Tibial nerve (tissue), 4 donors: ENCODE measurements around the gene LRRC8A. TPM values are rescaled to one million over a fixed set of nuclear protein-coding genes. Genes with fewer than 3 reads are reported as not detected.
A peak's percentile ranks its signal among the peaks of the same experiment; 100 is the strongest.

Experiments
- DNase-seq, 2 donors: peaks; one replicate each; pipeline ENCODE4 v3.0.0-alpha.2; 2019; ENCODE audit warnings: low spot score in 2 of 2
- H3K27ac ChIP-seq, 4 donors: fragments of 200-600 bp; sonication (generic) in 3 of 4; one replicate each; pipeline ENCODE4 v1.5.1; 2017 to 2019; ENCODE audit warnings: mild to moderate bottlenecking in 1 of 4
- H3K27me3 ChIP-seq, 2 donors: fragments of 200-600 bp; sonication (generic) in 1 of 2; one replicate each; pipeline versions ENCODE4 v1.5.1 to v1.6.0; 2017 to 2019
- H3K36me3 ChIP-seq, 3 donors: fragments of 200-600 bp; sonication (generic); one replicate each; pipeline ENCODE4 v1.5.1; 2018 to 2019
- H3K4me1 ChIP-seq, 4 donors: fragments of 200-600 bp; sonication (generic) in 3 of 4; one replicate each; pipeline ENCODE4 v1.5.1; 2017 to 2019
- H3K4me3 ChIP-seq, 4 donors: fragments of 200-600 bp; sonication (generic) in 3 of 4; one replicate each; pipeline ENCODE4 v1.5.1; 2017 to 2019; ENCODE audit warnings: mild to moderate bottlenecking in 1 of 4, moderate library complexity in 1 of 4
- H3K9me3 ChIP-seq, 4 donors: fragments of 200-600 bp; sonication (generic) in 3 of 4; one replicate each; pipeline ENCODE4 v1.5.1; 2017 to 2019
- EP300 ChIP-seq, 2 donors: sonication (generic); formaldehyde crosslinking; IDR thresholded peaks; one replicate each; pipeline ENCODE4 v1.6.1; 2017; ENCODE audit warnings: antibody characterized with exemption in 2 of 2, mild to moderate bottlenecking in 1 of 2
- POLR2A ChIP-seq, 2 donors: fragments of 450-650 bp; IDR thresholded peaks; one replicate each; pipeline ENCODE4 v1.6.1; 2017; ENCODE audit warnings: antibody characterized with exemption in 2 of 2, mild to moderate bottlenecking in 2 of 2, moderate library complexity in 2 of 2
- WGBS, 2 donors: methylation state at CpG; one replicate each; pipeline ENCODE4 v1.1.5; 2018; 5-methylcytosine and 5-hydroxymethylcytosine counted together
- total RNA-seq, 4 donors: library from RNA; depleted of rRNA; stranded (reverse); fragments of >200 nt; gene quantifications; one replicate each; pipeline ENCODE4 v1.1.0, GENCODE V29; 2016
- TF ChIP-seq, protein P1 (sequence below), 5 experiments: fragments of 200-600 bp in 3 of 5; fragments of 450-650 bp in 2 of 5; sonication (generic) in 3 of 5; IDR thresholded peaks; one replicate each; pipeline ENCODE4 v1.5.1; 2016 to 2019; ENCODE audit warnings: antibody characterized with exemption in 5 of 5, mild to moderate bottlenecking in 3 of 5, moderate library complexity in 2 of 5

Gene LRRC8A
- total RNA-seq, 4 donors from 2014 or later = 65.1 to 94.7 (median 81.1) TPM

GRCh38 chr9:128892221-128892921 lies 10.4 kb downstream of the LRRC8A start:
- peaks cover 0 to 39% (median 0%) of the 10 kb centered on the region in 3 donors for H3K36me3 ChIP-seq
- TF ChIP-seq POLR2A (IDR thresholded peaks at IDR 0.05) (peak in 1 of 2 donors; percentile 39), EP300 (IDR thresholded peaks at IDR 0.05) (peak; percentile 65 to 96)
- TF ChIP-seq, protein P1, sequence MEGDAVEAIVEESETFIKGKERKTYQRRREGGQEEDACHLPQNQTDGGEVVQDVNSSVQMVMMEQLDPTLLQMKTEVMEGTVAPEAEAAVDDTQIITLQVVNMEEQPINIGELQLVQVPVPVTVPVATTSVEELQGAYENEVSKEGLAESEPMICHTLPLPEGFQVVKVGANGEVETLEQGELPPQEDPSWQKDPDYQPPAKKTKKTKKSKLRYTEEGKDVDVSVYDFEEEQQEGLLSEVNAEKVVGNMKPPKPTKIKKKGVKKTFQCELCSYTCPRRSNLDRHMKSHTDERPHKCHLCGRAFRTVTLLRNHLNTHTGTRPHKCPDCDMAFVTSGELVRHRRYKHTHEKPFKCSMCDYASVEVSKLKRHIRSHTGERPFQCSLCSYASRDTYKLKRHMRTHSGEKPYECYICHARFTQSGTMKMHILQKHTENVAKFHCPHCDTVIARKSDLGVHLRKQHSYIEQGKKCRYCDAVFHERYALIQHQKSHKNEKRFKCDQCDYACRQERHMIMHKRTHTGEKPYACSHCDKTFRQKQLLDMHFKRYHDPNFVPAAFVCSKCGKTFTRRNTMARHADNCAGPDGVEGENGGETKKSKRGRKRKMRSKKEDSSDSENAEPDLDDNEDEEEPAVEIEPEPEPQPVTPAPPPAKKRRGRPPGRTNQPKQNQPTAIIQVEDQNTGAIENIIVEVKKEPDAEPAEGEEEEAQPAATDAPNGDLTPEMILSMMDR (IDR thresholded peaks at IDR 0.05) = peak in 1 of 5 experiments; percentile 9
- peak; percentile 73 to 74 for DNase-seq
- H3K27ac ChIP-seq = peak overlapping the region; percentile 78 to 96 (median 90)
- H3K4me3 ChIP-seq = peak overlapping the region in 1 of 4 donors; percentile 32
- H3K9me3 ChIP-seq = no peaks in the 10 kb centered on the region
- H3K27me3 ChIP-seq = no peaks in the 10 kb centered on the region
- H3K4me1 ChIP-seq = peaks cover 0 to 78% (median 42%) of the 10 kb centered on the region in 4 donors
- WGBS, 2 donors = 40 to 63% methylated on average over 9 to 13 of the region's 17 CpGs

DNA sequence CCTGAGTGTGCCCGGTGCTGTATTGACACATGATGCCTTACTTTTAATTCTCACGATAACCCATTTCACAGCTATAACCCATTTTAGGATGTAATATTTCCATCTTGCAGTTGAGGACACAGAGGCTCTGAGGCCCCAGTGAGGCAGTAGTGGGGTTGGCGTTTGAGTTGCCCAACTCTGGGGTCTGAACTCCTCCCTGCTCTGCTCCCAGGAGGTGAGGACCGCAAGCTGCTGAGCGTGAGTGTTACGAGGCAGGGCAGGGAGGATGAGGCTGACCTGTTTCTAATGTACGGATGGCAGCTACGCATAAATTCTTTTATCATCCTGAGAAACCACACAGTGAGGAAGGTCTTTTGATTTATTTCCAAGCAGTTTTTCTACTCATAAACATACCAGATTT lies 11.4 kb downstream of the LRRC8A start:
- no peaks in the 10 kb centered on the region for H3K27me3 ChIP-seq
- H3K4me1 ChIP-seq = peaks cover 0 to 69% (median 36%) of the 10 kb centered on the region in 4 donors
- H3K36me3 ChIP-seq = peaks cover 0 to 45% (median 0%) of the 10 kb centered on the region in 3 donors
- WGBS, 2 donors = 59 to 71% methylated on average over 8 of the region's 8 CpGs
- no peak for DNase-seq
- TF ChIP-seq EP300 (IDR thresholded peaks at IDR 0.05) (no peak), POLR2A (IDR thresholded peaks at IDR 0.05) (no peak)
- TF ChIP-seq, protein P1 (IDR thresholded peaks at IDR 0.05) = no peak
- peak overlapping the region; percentile 78 to 96 (median 90) for H3K27ac ChIP-seq
- H3K4me3 ChIP-seq = peak overlapping the region in 1 of 4 donors; percentile 32
- H3K9me3 ChIP-seq = no peaks in the 10 kb centered on the region

GRCh38 chr9:128894764-128895163 lies 12.8 kb downstream of the LRRC8A start:
- H3K9me3 ChIP-seq = no peaks in the 10 kb centered on the region
- H3K4me1 ChIP-seq = peaks cover 0 to 71% (median 37%) of the 10 kb centered on the region in 4 donors
- H3K36me3 ChIP-seq = peaks cover 0 to 44% (median 0%) of the 10 kb centered on the region in 3 donors
- peak overlapping the region; percentile 5 to 96 (median 59) for H3K27ac ChIP-seq
- DNase-seq = no peak
- no peak overlapping the region for H3K4me3 ChIP-seq
- no peak for TF ChIP-seq EP300 (IDR thresholded peaks at IDR 0.05)
- TF ChIP-seq, protein P1 (IDR thresholded peaks at IDR 0.05) = no peak
- WGBS, 2 donors = 67 to 70% methylated on average over 2 of the region's 2 CpGs
- no peaks in the 10 kb centered on the region for H3K27me3 ChIP-seq

DNA sequence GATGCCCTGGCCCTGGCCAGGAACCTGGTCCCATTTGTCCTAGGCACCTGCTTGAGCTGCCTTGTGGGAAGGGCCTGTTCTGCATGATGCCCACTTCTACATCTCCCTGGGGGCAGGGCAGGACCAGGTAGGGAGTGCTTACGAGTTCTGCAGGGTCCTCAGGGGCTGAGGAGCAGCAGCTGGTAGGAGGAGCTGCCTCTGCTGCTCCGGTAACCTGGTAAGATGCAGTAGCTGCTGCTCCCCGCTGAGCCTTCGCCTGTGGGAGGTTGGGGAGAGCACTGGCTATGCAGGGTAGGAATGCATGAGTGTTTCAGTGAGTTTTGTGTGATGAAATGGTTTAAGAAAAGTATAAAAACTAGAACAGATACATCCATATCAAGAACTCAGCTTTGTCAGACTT lies 13.6 kb downstream of the LRRC8A start:
- H3K27ac ChIP-seq = peak overlapping the region in 3 of 4 donors; percentile 54 to 96 (median 95)
- H3K36me3 ChIP-seq = peaks cover 0 to 39% (median 0%) of the 10 kb centered on the region in 3 donors
- H3K9me3 ChIP-seq = no peaks in the 10 kb centered on the region
- H3K27me3 ChIP-seq = no peaks in the 10 kb centered on the region
- no peak for DNase-seq
- TF ChIP-seq, protein P1 (IDR thresholded peaks at IDR 0.05) = peak in 1 of 5 experiments; percentile 10
- no peak for TF ChIP-seq POLR2A (IDR thresholded peaks at IDR 0.05)
- no peak overlapping the region for H3K4me3 ChIP-seq
- 43 to 49% methylated on average over 4 of the region's 4 CpGs for WGBS, 2 donors
- peaks cover 0 to 70% (median 41%) of the 10 kb centered on the region in 4 donors for H3K4me1 ChIP-seq

GRCh38 chr9:128898382-128898781 lies 16.4 kb downstream of the LRRC8A start:
- Histone ChIP-seq H3K27me3 (no peaks in the 10 kb centered on the region), H3K27ac (peak overlapping the region; percentile 42 to 80 (median 66)), H3K4me3 (no peak overlapping the region), H3K4me1 (peaks cover 0 to 56% (median 29%) of the 10 kb centered on the region in 4 donors), H3K9me3 (no peaks in the 10 kb centered on the region), H3K36me3 (peaks cover 0 to 43% (median 0%) of the 10 kb centered on the region in 3 donors)
- no peak for DNase-seq
- TF ChIP-seq, protein P1 (IDR thresholded peaks at IDR 0.05) = no peak
- TF ChIP-seq EP300 (IDR thresholded peaks at IDR 0.05) (no peak), POLR2A (IDR thresholded peaks at IDR 0.05) (no peak)
- 80 to 85% methylated on average over 4 to 5 of the region's 5 CpGs for WGBS, 2 donors
